HepG2 (cell line): ENCODE data around the gene INO80B. TPM values are rescaled to one million over a fixed set of nuclear protein-coding genes. Genes with fewer than 3 reads are reported as not detected.

Source experiments
- AHR ChIP-seq: IDR thresholded peaks from 2 replicates; pipeline ENCODE4 v1.6.1; 2018; ENCODE audit warnings: missing genetic modification reagents, missing compliant biosample characterization
- CEBPG ChIP-seq: IDR thresholded peaks from 2 replicates; pipeline ENCODE4 v1.6.1; 2016
- FOSL1 ChIP-seq: sonication (generic); formaldehyde crosslinking; IDR thresholded peaks from 2 replicates; pipeline ENCODE4 v1.9.0; 2021; ENCODE audit warnings: missing genetic modification reagents, borderline replicate concordance
- GFI1 ChIP-seq: sonication (generic); formaldehyde crosslinking; IDR thresholded peaks from 2 replicates; pipeline ENCODE4 v1.5.0; 2020; ENCODE audit warnings: missing genetic modification reagents, mild to moderate bottlenecking, borderline replicate concordance
- GZF1 ChIP-seq: sonication (generic); formaldehyde crosslinking; IDR thresholded peaks from 2 replicates; pipeline ENCODE4 v1.5.1; 2020; ENCODE audit warnings: mild to moderate bottlenecking, missing genetic modification reagents
- IRX3 ChIP-seq: sonication (generic); formaldehyde crosslinking; IDR thresholded peaks from 2 replicates; pipeline ENCODE4 v1.8.1; 2023; ENCODE audit warnings: mild to moderate bottlenecking, low read depth, missing genetic modification reagents, borderline replicate concordance
- KLF9 ChIP-seq: IDR thresholded peaks from 2 replicates; pipeline ENCODE4 v1.6.1; 2016; ENCODE audit warnings: low read depth
- MAF1 ChIP-seq: sonication (generic); formaldehyde crosslinking; IDR thresholded peaks from 2 replicates; pipeline ENCODE4 v1.5.0; 2020; ENCODE audit warnings: missing genetic modification reagents, borderline replicate concordance
- NCOA2 ChIP-seq: sonication (generic); formaldehyde crosslinking; IDR thresholded peaks from 2 replicates; pipeline ENCODE4 v1.8.0; 2022; ENCODE audit warnings: inconsistent platforms
- RBM39 ChIP-seq: fragments of 200-400 bp; formaldehyde crosslinking; IDR thresholded peaks from one replicate; pipeline ENCODE4 v1.6.1; 2018; ENCODE audit warnings: antibody characterized with exemption, mild to moderate bottlenecking, low read depth, low read length; ENCODE audit not compliant: poor library complexity, severe bottlenecking
- REPIN1 ChIP-seq: sonication (generic); formaldehyde crosslinking; IDR thresholded peaks from 2 replicates; pipeline ENCODE4 v1.8.0; 2022; ENCODE audit warnings: missing genetic modification reagents, low read depth, mild to moderate bottlenecking, borderline replicate concordance
- SRSF9 ChIP-seq: fragments of 200-400 bp; formaldehyde crosslinking; IDR thresholded peaks from 2 replicates; pipeline ENCODE4 v1.6.1; 2018; ENCODE audit warnings: borderline replicate concordance, mild to moderate bottlenecking, low read depth, low read length; ENCODE audit not compliant: insufficient read depth, poor library complexity, severe bottlenecking
- SUZ12 ChIP-seq: fragments of 150-350 bp; IDR thresholded peaks from 2 replicates; pipeline ENCODE4 v1.6.1; 2014; ENCODE audit warnings: low read depth, low read length
- ZKSCAN1 ChIP-seq: fragments of 150-350 bp; IDR thresholded peaks from 2 replicates; pipeline ENCODE4 v1.6.1; 2014; ENCODE audit warnings: low read length
- ZMYM4 ChIP-seq: sonication (generic); formaldehyde crosslinking; IDR thresholded peaks from 2 replicates; pipeline ENCODE4 v1.8.1; 2023; ENCODE audit warnings: mild to moderate bottlenecking, missing genetic modification reagents
- ZNF296 ChIP-seq: sonication (generic); formaldehyde crosslinking; conservative IDR thresholded peaks from 2 replicates; pipeline ENCODE4 v1.5.0; 2020; ENCODE audit warnings: mild to moderate bottlenecking, missing genetic modification reagents
- ZNF431 ChIP-seq: sonication (generic); formaldehyde crosslinking; IDR thresholded peaks from 2 replicates; pipeline ENCODE4 v1.9.0; 2022; ENCODE audit warnings: missing genetic modification reagents, low read depth, mild to moderate bottlenecking, borderline replicate concordance
- polyA plus RNA-seq, 8 experiments: library from polyadenylated mRNA; depleted of rRNA in 3 of 8; stranded (reverse) in 7 of 8; unstranded in 1 of 8; fragments of >200 nt; fragmentation: Illumina TruSeq in 4 of 8; extraction: Trizol in 4 of 8; gene quantifications; 2 replicates each; pipeline versions ENCODE4 v1.2.1 to v1.2.3, GENCODE V29; 2011 to 2016; ENCODE audit warnings: low read depth in 4 of 8, missing spikeins in 1 of 8, mixed read lengths in 1 of 8; ENCODE audit not compliant: insufficient read depth in 1 of 8
- total RNA-seq, 5 experiments: library from RNA; depleted of rRNA; stranded (reverse); fragments of >200 nt; fragmentation: Illumina TruSeq; extraction: Trizol; gene quantifications; 2 replicates each; pipeline ENCODE4 v1.2.3, GENCODE V29; 2016; ENCODE audit warnings: low read depth in 1 of 5
- TF ChIP-seq, protein P1 (sequence below): IDR thresholded peaks from 2 replicates; pipeline ENCODE4 v1.4.0; 2020; ENCODE audit warnings: mild to moderate bottlenecking, missing genetic modification reagents
- TF ChIP-seq, protein P2 (sequence below): sonication (generic); formaldehyde crosslinking; IDR thresholded peaks from 2 replicates; pipeline ENCODE4 v1.4.0; 2020; ENCODE audit warnings: missing genetic modification reagents, borderline replicate concordance
- TF ChIP-seq, protein P3 (sequence below): sonication (generic); formaldehyde crosslinking; IDR thresholded peaks from 2 replicates; pipeline ENCODE4 v1.9.0; 2022; ENCODE audit warnings: low read depth, missing genetic modification reagents

The INO80B gene
- total and polyA plus RNA-seq, 2 of the 13 experiments (the other 11 are each of a cell fraction or from before 2014, with no cell fraction given) = 6.2 to 14.5 TPM

DNA sequence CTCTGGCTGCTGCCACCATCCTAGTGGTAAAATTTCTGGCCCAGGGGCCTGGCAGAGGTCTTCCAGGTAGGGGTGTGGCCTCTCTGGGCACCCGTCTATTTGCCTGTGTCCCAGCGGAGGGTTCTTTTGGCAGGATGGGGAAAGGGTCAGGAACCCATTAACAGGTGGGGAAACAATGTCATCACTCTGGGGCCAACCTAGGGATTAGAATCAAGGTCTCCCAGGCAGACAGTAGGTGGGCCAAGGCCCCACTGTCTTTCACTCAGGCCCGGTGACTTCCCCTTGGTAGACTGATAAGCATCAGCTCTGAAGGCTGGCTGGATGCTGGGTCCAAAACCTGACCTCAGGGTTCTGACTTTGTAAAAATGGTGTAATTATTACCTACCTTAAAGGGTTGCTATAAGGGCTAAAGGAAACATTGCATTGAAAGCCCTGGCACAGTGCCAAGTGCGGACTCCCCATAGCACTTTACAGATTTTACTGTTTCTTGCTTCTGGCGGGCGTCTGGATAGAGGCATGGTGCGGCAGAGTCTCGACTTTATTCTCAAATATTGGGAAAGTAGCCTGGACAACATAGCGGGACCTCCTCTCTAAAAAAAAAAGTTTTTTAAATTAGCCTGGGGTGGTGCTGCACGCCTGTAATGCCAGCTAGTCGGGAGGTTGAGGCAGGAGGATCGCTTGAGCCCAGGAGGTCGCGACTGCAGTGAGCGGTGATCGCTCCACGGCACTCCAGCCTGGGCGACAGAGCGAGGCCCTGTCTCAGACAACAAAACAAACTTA, 42.3 kb downstream of the INO80B start (continued):
- TF ChIP-seq IRX3 (CRISPR knock-in tag) = no peak
- TF ChIP-seq GZF1 = no peak
- TF ChIP-seq, protein P1, sequence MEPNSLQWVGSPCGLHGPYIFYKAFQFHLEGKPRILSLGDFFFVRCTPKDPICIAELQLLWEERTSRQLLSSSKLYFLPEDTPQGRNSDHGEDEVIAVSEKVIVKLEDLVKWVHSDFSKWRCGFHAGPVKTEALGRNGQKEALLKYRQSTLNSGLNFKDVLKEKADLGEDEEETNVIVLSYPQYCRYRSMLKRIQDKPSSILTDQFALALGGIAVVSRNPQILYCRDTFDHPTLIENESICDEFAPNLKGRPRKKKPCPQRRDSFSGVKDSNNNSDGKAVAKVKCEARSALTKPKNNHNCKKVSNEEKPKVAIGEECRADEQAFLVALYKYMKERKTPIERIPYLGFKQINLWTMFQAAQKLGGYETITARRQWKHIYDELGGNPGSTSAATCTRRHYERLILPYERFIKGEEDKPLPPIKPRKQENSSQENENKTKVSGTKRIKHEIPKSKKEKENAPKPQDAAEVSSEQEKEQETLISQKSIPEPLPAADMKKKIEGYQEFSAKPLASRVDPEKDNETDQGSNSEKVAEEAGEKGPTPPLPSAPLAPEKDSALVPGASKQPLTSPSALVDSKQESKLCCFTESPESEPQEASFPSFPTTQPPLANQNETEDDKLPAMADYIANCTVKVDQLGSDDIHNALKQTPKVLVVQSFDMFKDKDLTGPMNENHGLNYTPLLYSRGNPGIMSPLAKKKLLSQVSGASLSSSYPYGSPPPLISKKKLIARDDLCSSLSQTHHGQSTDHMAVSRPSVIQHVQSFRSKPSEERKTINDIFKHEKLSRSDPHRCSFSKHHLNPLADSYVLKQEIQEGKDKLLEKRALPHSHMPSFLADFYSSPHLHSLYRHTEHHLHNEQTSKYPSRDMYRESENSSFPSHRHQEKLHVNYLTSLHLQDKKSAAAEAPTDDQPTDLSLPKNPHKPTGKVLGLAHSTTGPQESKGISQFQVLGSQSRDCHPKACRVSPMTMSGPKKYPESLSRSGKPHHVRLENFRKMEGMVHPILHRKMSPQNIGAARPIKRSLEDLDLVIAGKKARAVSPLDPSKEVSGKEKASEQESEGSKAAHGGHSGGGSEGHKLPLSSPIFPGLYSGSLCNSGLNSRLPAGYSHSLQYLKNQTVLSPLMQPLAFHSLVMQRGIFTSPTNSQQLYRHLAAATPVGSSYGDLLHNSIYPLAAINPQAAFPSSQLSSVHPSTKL (CRISPR knock-in tag) = peak; percentile 35; the same call in 1 of the 2 replicates
- TF ChIP-seq ZNF296 (CRISPR knock-in tag) = no peak
- TF ChIP-seq, protein P2, sequence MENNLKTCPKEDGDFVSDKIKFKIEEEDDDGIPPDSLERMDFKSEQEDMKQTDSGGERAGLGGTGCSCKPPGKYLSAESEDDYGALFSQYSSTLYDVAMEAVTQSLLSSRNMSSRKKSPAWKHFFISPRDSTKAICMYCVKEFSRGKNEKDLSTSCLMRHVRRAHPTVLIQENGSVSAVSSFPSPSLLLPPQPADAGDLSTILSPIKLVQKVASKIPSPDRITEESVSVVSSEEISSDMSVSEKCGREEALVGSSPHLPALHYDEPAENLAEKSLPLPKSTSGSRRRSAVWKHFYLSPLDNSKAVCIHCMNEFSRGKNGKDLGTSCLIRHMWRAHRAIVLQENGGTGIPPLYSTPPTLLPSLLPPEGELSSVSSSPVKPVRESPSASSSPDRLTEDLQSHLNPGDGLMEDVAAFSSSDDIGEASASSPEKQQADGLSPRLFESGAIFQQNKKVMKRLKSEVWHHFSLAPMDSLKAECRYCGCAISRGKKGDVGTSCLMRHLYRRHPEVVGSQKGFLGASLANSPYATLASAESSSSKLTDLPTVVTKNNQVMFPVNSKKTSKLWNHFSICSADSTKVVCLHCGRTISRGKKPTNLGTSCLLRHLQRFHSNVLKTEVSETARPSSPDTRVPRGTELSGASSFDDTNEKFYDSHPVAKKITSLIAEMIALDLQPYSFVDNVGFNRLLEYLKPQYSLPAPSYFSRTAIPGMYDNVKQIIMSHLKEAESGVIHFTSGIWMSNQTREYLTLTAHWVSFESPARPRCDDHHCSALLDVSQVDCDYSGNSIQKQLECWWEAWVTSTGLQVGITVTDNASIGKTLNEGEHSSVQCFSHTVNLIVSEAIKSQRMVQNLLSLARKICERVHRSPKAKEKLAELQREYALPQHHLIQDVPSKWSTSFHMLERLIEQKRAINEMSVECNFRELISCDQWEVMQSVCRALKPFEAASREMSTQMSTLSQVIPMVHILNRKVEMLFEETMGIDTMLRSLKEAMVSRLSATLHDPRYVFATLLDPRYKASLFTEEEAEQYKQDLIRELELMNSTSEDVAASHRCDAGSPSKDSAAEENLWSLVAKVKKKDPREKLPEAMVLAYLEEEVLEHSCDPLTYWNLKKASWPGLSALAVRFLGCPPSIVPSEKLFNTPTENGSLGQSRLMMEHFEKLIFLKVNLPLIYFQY (CRISPR knock-in tag) = peak; percentile 67
- no peak for TF ChIP-seq SUZ12
- no peak for TF ChIP-seq SRSF9
- TF ChIP-seq NCOA2 = peak; percentile 73; the same call in 1 of the 2 replicates
- TF ChIP-seq RBM39 = no peak
- TF ChIP-seq MAF1 (CRISPR knock-in tag) = no peak
- TF ChIP-seq KLF9 (CRISPR knock-in tag) = 0 out of 2 replicates have a peak, but pooled peaks have one; percentile 28
- TF ChIP-seq, protein P3, sequence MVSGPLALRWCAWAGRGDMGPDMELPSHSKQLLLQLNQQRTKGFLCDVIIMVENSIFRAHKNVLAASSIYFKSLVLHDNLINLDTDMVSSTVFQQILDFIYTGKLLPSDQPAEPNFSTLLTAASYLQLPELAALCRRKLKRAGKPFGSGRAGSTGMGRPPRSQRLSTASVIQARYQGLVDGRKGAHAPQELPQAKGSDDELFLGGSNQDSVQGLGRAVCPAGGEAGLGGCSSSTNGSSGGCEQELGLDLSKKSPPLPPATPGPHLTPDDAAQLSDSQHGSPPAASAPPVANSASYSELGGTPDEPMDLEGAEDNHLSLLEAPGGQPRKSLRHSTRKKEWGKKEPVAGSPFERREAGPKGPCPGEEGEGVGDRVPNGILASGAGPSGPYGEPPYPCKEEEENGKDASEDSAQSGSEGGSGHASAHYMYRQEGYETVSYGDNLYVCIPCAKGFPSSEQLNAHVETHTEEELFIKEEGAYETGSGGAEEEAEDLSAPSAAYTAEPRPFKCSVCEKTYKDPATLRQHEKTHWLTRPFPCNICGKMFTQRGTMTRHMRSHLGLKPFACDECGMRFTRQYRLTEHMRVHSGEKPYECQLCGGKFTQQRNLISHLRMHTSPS = no peak
- TF ChIP-seq GFI1 (CRISPR knock-in tag) = no peak
- TF ChIP-seq AHR (CRISPR knock-in tag) = no peak
- TF ChIP-seq CEBPG (CRISPR knock-in tag) = peak; percentile 60
- no peak for TF ChIP-seq FOSL1 (CRISPR knock-in tag)
- TF ChIP-seq ZNF431 = no peak
- TF ChIP-seq ZMYM4 = no peak
- no peak for TF ChIP-seq REPIN1 (CRISPR knock-in tag)
- TF ChIP-seq ZKSCAN1 = no peak
